CD8-positive, alpha-beta memory T cell (primary cell): ENCODE results near the gene PIGV. TPM values are rescaled to one million over a fixed set of nuclear protein-coding genes. Genes with fewer than 3 reads are reported as not detected.

Experiments
- CTCF ChIA-PET: fragments of 350-600 bp; sonication (Branson Sonifier 250); formaldehyde crosslinking; loops from one replicate; lab custom pipeline; 2021; ENCODE audit warnings: antibody characterized with exemption; lab: Charles Lee
- POLR2A ChIA-PET: fragments of 350-600 bp; sonication (Branson Sonifier 250); formaldehyde crosslinking; loops from one replicate; lab custom pipeline; 2021; ENCODE audit warnings: antibody characterized with exemption; lab: Charles Lee
- DNase-seq, 5 donors: peaks; one replicate each; pipeline versions ENCODE4 v3.0.0 to v3.0.0-alpha.2; 2020 to 2022; ENCODE audit warnings: mixed read lengths in 1 of 5
- H3K27ac ChIP-seq: one replicate; pipeline ENCODE4 v1.7.0; 2013; ENCODE audit warnings: low read depth, mild to moderate bottlenecking, low read length, moderate library complexity
- H3K27me3 ChIP-seq: 2 replicates; pipeline ENCODE4 v1.7.0; 2013; ENCODE audit warnings: low read length, mild to moderate bottlenecking; ENCODE audit not compliant: insufficient read depth, poor library complexity, severe bottlenecking
- H3K36me3 ChIP-seq: 2 replicates; pipeline ENCODE4 v1.7.0; 2013; ENCODE audit warnings: mild to moderate bottlenecking, low read length, moderate library complexity; ENCODE audit not compliant: insufficient read depth
- H3K4me1 ChIP-seq: 2 replicates; pipeline ENCODE4 v1.7.0; 2013; ENCODE audit warnings: mild to moderate bottlenecking, low read length, moderate library complexity; ENCODE audit not compliant: insufficient read depth
- H3K4me3 ChIP-seq: 2 replicates; pipeline ENCODE4 v1.7.0; 2013; ENCODE audit warnings: mild to moderate bottlenecking, low read length
- H3K9me3 ChIP-seq: 2 replicates; pipeline ENCODE4 v1.7.0; 2013; ENCODE audit warnings: mild to moderate bottlenecking, low read length
- H3K27ac Mint-ChIP-seq, 8 donors: one replicate each; pipeline ENCODE4 v1.8.0; 2020 to 2021; ENCODE audit warnings: mixed read lengths in 8 of 8, mild to moderate bottlenecking in 6 of 8, inconsistent platforms in 3 of 8, moderate library complexity in 3 of 8
- H3K27me3 Mint-ChIP-seq, 2 donors: one replicate each; pipeline ENCODE4 v1.8.0; 2020 to 2021; ENCODE audit warnings: mixed read lengths in 2 of 2, mild to moderate bottlenecking in 1 of 2, moderate library complexity in 1 of 2
- H3K36me3 Mint-ChIP-seq, 3 donors: one replicate each; pipeline ENCODE4 v1.8.0; 2020 to 2021; ENCODE audit warnings: mixed read lengths in 3 of 3, inconsistent platforms in 1 of 3, mild to moderate bottlenecking in 1 of 3
- H3K4me1 Mint-ChIP-seq, 3 donors: one replicate each; pipeline ENCODE4 v1.8.0; 2020 to 2021; ENCODE audit warnings: mixed read lengths in 3 of 3, inconsistent platforms in 1 of 3, mild to moderate bottlenecking in 1 of 3
- H3K4me3 Mint-ChIP-seq, 7 donors: one replicate each; pipeline ENCODE4 v1.8.0; 2020 to 2021; ENCODE audit warnings: mixed read lengths in 7 of 7, mild to moderate bottlenecking in 6 of 7, moderate library complexity in 4 of 7, inconsistent platforms in 2 of 7
- H3K9me3 Mint-ChIP-seq, 5 donors: one replicate each; pipeline ENCODE4 v1.8.0; 2020 to 2022; ENCODE audit warnings: mixed read lengths in 5 of 5, mild to moderate bottlenecking in 3 of 5, moderate library complexity in 2 of 5, inconsistent platforms in 1 of 5
- polyA plus RNA-seq: library from polyadenylated mRNA; unstranded; fragments of 300-500 nt; fragmentation: Illumina TruSeq; gene quantifications from one replicate; pipeline ENCODE4 v1.2.3, GENCODE V29; 2021
- total RNA-seq, 2 experiments: library from RNA; stranded (reverse); gene quantifications; one replicate each; pipeline ENCODE4 v1.2.3, GENCODE V29; 2021

Gene PIGV
- total and polyA plus RNA-seq, 3 experiments from 2014 or later: 19.1 to 24.9 (median 23.6) TPM

DNA sequence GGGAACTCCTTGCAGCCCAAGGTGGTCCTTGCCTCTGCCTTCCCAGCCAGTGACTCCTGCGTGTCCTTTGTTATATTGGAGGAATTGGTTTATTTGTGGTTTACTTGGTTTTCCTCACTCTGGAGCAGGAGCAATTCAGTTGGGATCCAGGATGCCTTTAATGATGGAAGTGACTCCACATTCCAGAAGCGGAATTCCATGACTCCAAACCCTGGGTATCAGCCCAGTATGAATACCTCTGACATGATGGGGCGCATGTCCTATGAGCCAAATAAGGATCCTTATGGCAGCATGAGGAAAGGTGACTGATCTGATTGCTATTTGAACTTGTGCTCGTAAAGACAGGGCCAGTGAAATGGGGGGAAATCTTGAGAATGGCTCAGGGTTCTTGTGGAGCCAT is 15.1 kb upstream of the PIGV start:
- ChIA-PET POLR2A (no interaction called here), CTCF (interaction anchor here (0.7 kb wide), 1 partner anchor 14 kb away, joined by 3 read pairs; no protein-coding TSS in a partner anchor)
- Mint-ChIP-seq H3K4me1 (peaks cover 3 to 17% (median 10%) of the 10 kb centered on the region in 3 donors), H3K4me3 (no peak overlapping the region), H3K27ac (peak overlapping the region in 3 of 8 donors; percentile 63 to 76 (median 75)), H3K27me3 (peaks cover 0 to 3% of the 10 kb centered on the region in 2 donors), H3K36me3 (peaks cover 4 to 95% (median 40%) of the 10 kb centered on the region in 3 donors), H3K9me3 (no peaks in the 10 kb centered on the region)
- Histone ChIP-seq H3K27me3 (no peaks in the 10 kb centered on the region), H3K4me1 (no peaks in the 10 kb centered on the region), H3K9me3 (no peaks in the 10 kb centered on the region), H3K36me3 (peaks cover 83% of the 10 kb centered on the region), H3K4me3 (no peak overlapping the region), H3K27ac (no peak overlapping the region)
- DNase-seq: no peak

DNA sequence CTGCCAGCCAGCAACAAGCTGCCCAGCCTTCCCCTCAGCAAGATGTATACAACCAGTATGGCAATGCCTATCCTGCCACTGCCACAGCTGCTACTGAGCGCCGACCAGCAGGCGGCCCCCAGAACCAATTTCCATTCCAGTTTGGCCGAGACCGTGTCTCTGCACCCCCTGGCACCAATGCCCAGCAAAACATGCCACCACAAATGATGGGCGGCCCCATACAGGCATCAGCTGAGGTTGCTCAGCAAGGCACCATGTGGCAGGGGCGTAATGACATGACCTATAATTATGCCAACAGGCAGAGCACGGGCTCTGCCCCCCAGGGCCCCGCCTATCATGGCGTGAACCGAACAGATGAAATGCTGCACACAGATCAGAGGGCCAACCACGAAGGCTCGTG is 13.3 kb upstream of the PIGV start:
- no peak overlapping the region for H3K4me3 Mint-ChIP-seq
- no peaks in the 10 kb centered on the region for H3K4me1 ChIP-seq
- no peak overlapping the region for H3K4me3 ChIP-seq
- H3K36me3 Mint-ChIP-seq: peaks cover 13 to 92% (median 43%) of the 10 kb centered on the region in 3 donors
- H3K27ac ChIP-seq: no peak overlapping the region
- no peaks in the 10 kb centered on the region for H3K9me3 ChIP-seq
- H3K27me3 Mint-ChIP-seq: peaks cover 0 to 3% of the 10 kb centered on the region in 2 donors
- H3K27me3 ChIP-seq: no peaks in the 10 kb centered on the region
- DNase-seq: no peak
- H3K9me3 Mint-ChIP-seq: no peaks in the 10 kb centered on the region
- peaks cover 78% of the 10 kb centered on the region for H3K36me3 ChIP-seq
- H3K4me1 Mint-ChIP-seq: peaks cover 11 to 23% (median 16%) of the 10 kb centered on the region in 3 donors
- ChIA-PET POLR2A (no interaction called here), CTCF (no interaction called here)
- peak overlapping the region in 3 of 8 donors; percentile 23 to 86 (median 67) for H3K27ac Mint-ChIP-seq

DNA sequence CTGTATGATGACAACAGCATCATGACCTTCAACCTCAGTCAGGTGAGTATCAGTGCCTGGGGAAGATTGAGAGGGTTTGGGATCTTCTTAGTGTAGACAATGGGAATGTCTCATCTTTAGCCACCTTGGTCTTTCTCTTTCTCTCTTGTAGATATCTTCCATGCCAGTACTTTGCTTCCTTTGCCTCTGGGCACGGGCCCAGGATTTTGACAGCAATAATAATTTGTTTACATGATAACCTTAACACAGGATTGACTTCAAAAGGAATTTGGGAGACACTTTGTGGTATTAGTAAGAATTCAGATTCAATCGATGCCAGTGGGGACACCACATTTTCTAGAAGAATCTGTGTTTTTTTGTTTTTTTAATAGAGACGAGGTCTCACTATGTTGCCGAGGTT is 12.1 kb upstream of the PIGV start:
- ChIA-PET CTCF (no interaction called here), POLR2A (no interaction called here)
- DNase-seq: no peak
- no peaks in the 10 kb centered on the region for H3K9me3 ChIP-seq
- H3K9me3 Mint-ChIP-seq: no peaks in the 10 kb centered on the region
- H3K27me3 ChIP-seq: no peaks in the 10 kb centered on the region
- H3K27ac Mint-ChIP-seq: peak overlapping the region; percentile 17 to 86 (median 61)
- peaks cover 10 to 94% (median 42%) of the 10 kb centered on the region in 3 donors for H3K36me3 Mint-ChIP-seq
- peaks cover 82% of the 10 kb centered on the region for H3K36me3 ChIP-seq
- H3K4me1 ChIP-seq: no peaks in the 10 kb centered on the region
- H3K27ac ChIP-seq: no peak overlapping the region
- H3K4me1 Mint-ChIP-seq: peaks cover 14 to 28% (median 16%) of the 10 kb centered on the region in 3 donors
- no peak overlapping the region for H3K4me3 Mint-ChIP-seq
- peaks cover 0 to 3% of the 10 kb centered on the region in 2 donors for H3K27me3 Mint-ChIP-seq
- no peak overlapping the region for H3K4me3 ChIP-seq

DNA sequence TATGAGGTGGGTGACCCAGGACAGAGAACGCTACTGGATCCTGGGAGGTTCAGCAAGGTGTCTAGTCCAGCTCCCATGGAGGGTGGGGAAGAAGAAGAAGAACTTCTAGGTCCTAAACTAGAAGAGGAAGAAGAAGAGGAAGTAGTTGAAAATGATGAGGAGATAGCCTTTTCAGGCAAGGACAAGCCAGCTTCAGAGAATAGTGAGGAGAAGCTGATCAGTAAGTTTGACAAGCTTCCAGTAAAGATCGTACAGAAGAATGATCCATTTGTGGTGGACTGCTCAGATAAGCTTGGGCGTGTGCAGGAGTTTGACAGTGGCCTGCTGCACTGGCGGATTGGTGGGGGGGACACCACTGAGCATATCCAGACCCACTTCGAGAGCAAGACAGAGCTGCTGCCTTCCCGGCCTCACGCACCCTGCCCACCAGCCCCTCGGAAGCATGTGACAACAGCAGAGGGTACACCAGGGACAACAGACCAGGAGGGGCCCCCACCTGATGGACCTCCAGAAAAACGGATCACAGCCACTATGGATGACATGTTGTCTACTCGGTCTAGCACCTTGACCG is 8.6 kb upstream of the PIGV start:
- Mint-ChIP-seq H3K27ac (peak overlapping the region in 7 of 8 donors; percentile 0 to 84 (median 47)), H3K9me3 (no peaks in the 10 kb centered on the region), H3K4me3 (no peak overlapping the region), H3K36me3 (peaks cover 14 to 85% (median 29%) of the 10 kb centered on the region in 3 donors), H3K4me1 (peaks cover 31 to 52% (median 42%) of the 10 kb centered on the region in 3 donors), H3K27me3 (no peaks in the 10 kb centered on the region)
- H3K4me1 ChIP-seq: peaks cover 6% of the 10 kb centered on the region
- DNase-seq: no peak
- no peak overlapping the region for H3K4me3 ChIP-seq
- H3K27ac ChIP-seq: no peak overlapping the region
- ChIA-PET CTCF (interaction anchor here (0.9 to 1.9 kb wide), 5 partner anchors 10 to 87 kb away, joined by 3 to 6 read pairs (median 3); no protein-coding TSS in a partner anchor), POLR2A (no interaction called here)
- peaks cover 63% of the 10 kb centered on the region for H3K36me3 ChIP-seq
- no peaks in the 10 kb centered on the region for H3K27me3 ChIP-seq
- no peaks in the 10 kb centered on the region for H3K9me3 ChIP-seq

DNA sequence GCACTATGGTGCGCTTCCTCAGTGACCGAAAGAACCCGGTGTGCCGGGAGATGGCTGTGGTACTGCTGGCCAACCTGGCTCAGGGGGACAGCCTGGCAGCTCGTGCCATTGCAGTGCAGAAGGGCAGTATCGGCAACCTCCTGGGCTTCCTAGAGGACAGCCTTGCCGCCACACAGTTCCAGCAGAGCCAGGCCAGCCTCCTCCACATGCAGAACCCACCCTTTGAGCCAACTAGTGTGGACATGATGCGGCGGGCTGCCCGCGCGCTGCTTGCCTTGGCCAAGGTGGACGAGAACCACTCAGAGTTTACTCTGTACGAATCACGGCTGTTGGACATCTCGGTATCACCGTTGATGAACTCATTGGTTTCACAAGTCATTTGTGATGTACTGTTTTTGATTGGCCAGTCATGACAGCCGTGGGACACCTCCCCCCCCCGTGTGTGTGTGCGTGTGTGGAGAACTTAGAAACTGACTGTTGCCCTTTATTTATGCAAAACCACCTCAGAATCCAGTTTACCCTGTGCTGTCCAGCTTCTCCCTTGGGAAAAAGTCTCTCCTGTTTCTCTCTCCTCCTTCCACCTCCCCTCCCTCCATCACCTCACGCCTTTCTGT is 7.3 kb upstream of the PIGV start:
- ChIA-PET CTCF (interaction anchor here (0.6 to 1.9 kb wide), 3 partner anchors 8 to 89 kb away, joined by 3 to 6 read pairs (median 4); no protein-coding TSS in a partner anchor), POLR2A (no interaction called here)
- no peak for DNase-seq
- Mint-ChIP-seq H3K36me3 (peaks cover 14 to 72% (median 22%) of the 10 kb centered on the region in 3 donors), H3K27me3 (no peaks in the 10 kb centered on the region), H3K27ac (peak overlapping the region in 4 of 8 donors; percentile 64 to 100 (median 72)), H3K4me1 (peaks cover 41 to 65% (median 54%) of the 10 kb centered on the region in 3 donors), H3K4me3 (no peak overlapping the region), H3K9me3 (no peaks in the 10 kb centered on the region)
- Histone ChIP-seq H3K27ac (no peak overlapping the region), H3K36me3 (peaks cover 50% of the 10 kb centered on the region), H3K4me3 (no peak overlapping the region), H3K4me1 (peaks cover 19% of the 10 kb centered on the region), H3K27me3 (no peaks in the 10 kb centered on the region), H3K9me3 (no peaks in the 10 kb centered on the region)

DNA sequence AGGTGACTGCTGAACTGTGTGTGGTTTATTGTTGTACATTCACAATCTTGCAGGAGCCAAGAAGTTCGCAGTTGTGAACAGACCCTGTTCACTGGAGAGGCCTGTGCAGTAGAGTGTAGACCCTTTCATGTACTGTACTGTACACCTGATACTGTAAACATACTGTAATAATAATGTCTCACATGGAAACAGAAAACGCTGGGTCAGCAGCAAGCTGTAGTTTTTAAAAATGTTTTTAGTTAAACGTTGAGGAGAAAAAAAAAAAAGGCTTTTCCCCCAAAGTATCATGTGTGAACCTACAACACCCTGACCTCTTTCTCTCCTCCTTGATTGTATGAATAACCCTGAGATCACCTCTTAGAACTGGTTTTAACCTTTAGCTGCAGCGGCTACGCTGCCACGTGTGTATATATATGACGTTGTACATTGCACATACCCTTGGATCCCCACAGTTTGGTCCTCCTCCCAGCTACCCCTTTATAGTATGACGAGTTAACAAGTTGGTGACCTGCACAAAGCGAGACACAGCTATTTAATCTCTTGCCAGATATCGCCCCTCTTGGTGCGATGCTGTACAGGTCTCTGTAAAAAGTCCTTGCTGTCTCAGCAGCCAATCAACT is 6.4 kb upstream of the PIGV start:
- peak overlapping the region in 3 of 7 donors; percentile 8 to 62 (median 47) for H3K4me3 Mint-ChIP-seq
- H3K27me3 Mint-ChIP-seq: no peaks in the 10 kb centered on the region
- H3K9me3 Mint-ChIP-seq: no peaks in the 10 kb centered on the region
- H3K4me3 ChIP-seq: no peak overlapping the region
- H3K4me1 ChIP-seq: peaks cover 27% of the 10 kb centered on the region
- H3K9me3 ChIP-seq: no peaks in the 10 kb centered on the region
- ChIA-PET POLR2A (no interaction called here), CTCF (interaction anchor here (0.6 to 1.9 kb wide), 4 partner anchors 16 to 89 kb away, joined by 3 to 4 read pairs (median 3); no protein-coding TSS in a partner anchor)
- peak overlapping the region; percentile 9 to 100 (median 80) for H3K27ac Mint-ChIP-seq
- no peak for DNase-seq
- no peaks in the 10 kb centered on the region for H3K27me3 ChIP-seq
- H3K27ac ChIP-seq: no peak overlapping the region
- H3K36me3 ChIP-seq: peaks cover 44% of the 10 kb centered on the region
- peaks cover 14 to 64% (median 18%) of the 10 kb centered on the region in 3 donors for H3K36me3 Mint-ChIP-seq
- H3K4me1 Mint-ChIP-seq: peaks cover 50 to 73% (median 63%) of the 10 kb centered on the region in 3 donors

DNA sequence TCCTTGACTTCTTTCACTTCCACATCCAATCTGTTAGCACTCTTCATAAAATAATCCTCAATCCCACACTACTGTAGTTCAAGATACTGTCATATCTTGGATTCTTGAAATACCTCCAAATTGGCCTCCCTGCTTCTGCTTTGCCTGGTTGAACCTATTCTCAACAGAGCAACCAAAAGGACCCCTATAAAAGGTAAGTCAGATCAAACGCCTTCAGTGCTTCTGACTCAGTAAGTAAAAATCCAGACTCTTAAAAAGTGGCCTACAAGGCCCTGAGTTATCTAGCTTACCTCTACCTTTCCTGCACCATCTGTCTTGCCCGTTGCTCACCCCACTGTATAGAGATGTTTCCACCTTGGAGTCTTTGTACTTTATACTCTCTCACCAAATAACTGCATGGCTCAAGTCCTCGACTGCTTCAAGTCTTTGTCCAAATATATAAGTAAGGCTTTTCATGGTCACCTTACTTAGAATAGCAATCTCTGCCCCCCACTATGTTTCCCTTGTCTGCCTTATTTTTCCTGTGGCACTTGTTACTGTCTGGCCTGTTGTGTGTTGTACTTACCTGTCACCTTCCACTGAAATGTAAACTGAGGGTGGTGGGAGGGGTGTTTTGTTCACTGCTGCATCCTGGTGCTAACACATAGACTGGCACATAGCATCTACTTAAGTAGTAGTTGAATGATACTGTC is 5.1 kb upstream of the PIGV start:
- Mint-ChIP-seq H3K9me3 (peaks cover 0 to 2% (median 0%) of the 10 kb centered on the region in 5 donors), H3K36me3 (peaks cover 14 to 60% (median 15%) of the 10 kb centered on the region in 3 donors), H3K4me1 (peaks cover 62 to 86% (median 76%) of the 10 kb centered on the region in 3 donors), H3K4me3 (peak overlapping the region in 2 of 7 donors; percentile 15 to 29), H3K27me3 (peaks cover 0 to 5% of the 10 kb centered on the region in 2 donors), H3K27ac (peak overlapping the region in 7 of 8 donors; percentile 31 to 100 (median 74))
- CTCF ChIA-PET: interaction anchor here (1.2 to 1.4 kb wide), 2 partner anchors 86 to 90 kb away, joined by 3 to 4 read pairs; no protein-coding TSS in a partner anchor
- Histone ChIP-seq H3K4me3 (no peak overlapping the region), H3K9me3 (no peaks in the 10 kb centered on the region), H3K27ac (no peak overlapping the region), H3K4me1 (peaks cover 38% of the 10 kb centered on the region), H3K36me3 (peaks cover 34% of the 10 kb centered on the region), H3K27me3 (no peaks in the 10 kb centered on the region)
- DNase-seq: no peak
- POLR2A ChIA-PET: no interaction called here
